Measurements from ENCODE around the gene USP5. TPM values are rescaled to one million over a fixed set of nuclear protein-coding genes. Genes with fewer than 3 reads are reported as not detected.

USP5 gene
- total and polyA plus RNA-seq, 8 donors = 20.9 to 69.4 (median 32.4) TPM

- peaks cover 23 to 38% (median 30%) of the 10 kb centered on the region in 4 donors for H3K4me1 ChIP-seq
- peaks cover 0 to 71% (median 38%) of the 10 kb centered on the region in 3 donors for H3K27me3 ChIP-seq
- peak within 1 kb of the TSS; percentile 42 to 49 (median 47) for H3K4me3 ChIP-seq
- WGBS, 5 donors = 1 to 3% (median 2%) methylated on average over 21 to 28 of the region's 28 CpGs
- DNase-seq = peak; percentile 52 to 91
- H3K9me3 ChIP-seq = no peaks in the 10 kb centered on the region
- intact Hi-C loops (cut with DNase I; ENCODE audit: low total_unique reads) = loop anchor here (10.0 kb wide), 1 partner anchor 77 kb away; no protein-coding TSS in a partner anchor
- H3K27ac ChIP-seq = peak within 1 kb of the TSS in 4 of 5 donors; percentile 41 to 73 (median 62)
- H3K36me3 ChIP-seq = no peaks in the 10 kb centered on the region
- TF ChIP-seq POLR2A (IDR thresholded peaks at IDR 0.05) (no peak), POLR2AphosphoS5 (IDR thresholded peaks at IDR 0.05) (no peak), EP300 (IDR thresholded peaks at IDR 0.05) (no peak), CTCF (IDR thresholded peaks at IDR 0.05) (no peak)
Observed at GRCh38 chr12:6821591-6822425, 30.1 kb upstream of the USP5 start, which contains the start of gene GPR162. GPR162 (plus strand) TSS chr12:6821821; CDS start chr12:6823899, 2,078 bp downstream.

GRCh38 chr12:6822426-6823135 is 29.4 kb upstream of the USP5 start:
- no peaks in the 10 kb centered on the region for H3K9me3 ChIP-seq
- peaks cover 0 to 77% (median 38%) of the 10 kb centered on the region in 3 donors for H3K27me3 ChIP-seq
- H3K27ac ChIP-seq = no peak overlapping the region
- TF ChIP-seq POLR2A (IDR thresholded peaks at IDR 0.05) (no peak), POLR2AphosphoS5 (IDR thresholded peaks at IDR 0.05) (no peak), EP300 (IDR thresholded peaks at IDR 0.05) (no peak), CTCF (IDR thresholded peaks at IDR 0.05) (no peak)
- no peak for DNase-seq
- intact Hi-C loops (cut with DNase I; ENCODE audit: low total_unique reads) = loop anchor here (10.0 kb wide), 1 partner anchor 78 kb away; no protein-coding TSS in a partner anchor
- H3K4me1 ChIP-seq = peaks cover 28 to 46% (median 37%) of the 10 kb centered on the region in 4 donors
- no peaks in the 10 kb centered on the region for H3K36me3 ChIP-seq
- peak overlapping the region in 2 of 4 donors; percentile 48 to 49 for H3K4me3 ChIP-seq
- 50 to 59% (median 55%) methylated on average over 7 of the region's 7 CpGs for WGBS, 5 donors

GRCh38 chr12:6823182-6824084 is 28.5 kb upstream of the USP5 start:
- no peak overlapping the region for H3K4me3 ChIP-seq
- no peaks in the 10 kb centered on the region for H3K36me3 ChIP-seq
- peak in 1 of 2 donors; percentile 23 for DNase-seq
- H3K27me3 ChIP-seq = peaks cover 0 to 86% (median 38%) of the 10 kb centered on the region in 3 donors
- intact Hi-C loops (cut with DNase I; ENCODE audit: low total_unique reads) = loop anchor here (10.0 kb wide), 1 partner anchor 79 kb away; no protein-coding TSS in a partner anchor
- TF ChIP-seq POLR2A (IDR thresholded peaks at IDR 0.05) = no peak
- TF ChIP-seq POLR2AphosphoS5 (IDR thresholded peaks at IDR 0.05) = no peak
- TF ChIP-seq EP300 (IDR thresholded peaks at IDR 0.05) = no peak
- no peak for TF ChIP-seq CTCF (IDR thresholded peaks at IDR 0.05)
- no peak overlapping the region for H3K27ac ChIP-seq
- H3K9me3 ChIP-seq = no peaks in the 10 kb centered on the region
- H3K4me1 ChIP-seq = peaks cover 28 to 54% (median 44%) of the 10 kb centered on the region in 4 donors
- 62 to 74% (median 70%) methylated on average over 5 to 12 of the region's 12 CpGs for WGBS, 5 donors

Data from stomach (tissue), 9 donors.